HG02642 (cell line): ENCODE measurements around the gene LAPTM4A.

Source experiments
- ATAC-seq: cut with Tn5 transposase; IDR thresholded peaks from one replicate; pipeline ENCODE4 v1.9.1; 2021; ENCODE audit warnings: mild to moderate bottlenecking; ENCODE audit not compliant: unreplicated experiment, poor library complexity

Gene LAPTM4A

DNA sequence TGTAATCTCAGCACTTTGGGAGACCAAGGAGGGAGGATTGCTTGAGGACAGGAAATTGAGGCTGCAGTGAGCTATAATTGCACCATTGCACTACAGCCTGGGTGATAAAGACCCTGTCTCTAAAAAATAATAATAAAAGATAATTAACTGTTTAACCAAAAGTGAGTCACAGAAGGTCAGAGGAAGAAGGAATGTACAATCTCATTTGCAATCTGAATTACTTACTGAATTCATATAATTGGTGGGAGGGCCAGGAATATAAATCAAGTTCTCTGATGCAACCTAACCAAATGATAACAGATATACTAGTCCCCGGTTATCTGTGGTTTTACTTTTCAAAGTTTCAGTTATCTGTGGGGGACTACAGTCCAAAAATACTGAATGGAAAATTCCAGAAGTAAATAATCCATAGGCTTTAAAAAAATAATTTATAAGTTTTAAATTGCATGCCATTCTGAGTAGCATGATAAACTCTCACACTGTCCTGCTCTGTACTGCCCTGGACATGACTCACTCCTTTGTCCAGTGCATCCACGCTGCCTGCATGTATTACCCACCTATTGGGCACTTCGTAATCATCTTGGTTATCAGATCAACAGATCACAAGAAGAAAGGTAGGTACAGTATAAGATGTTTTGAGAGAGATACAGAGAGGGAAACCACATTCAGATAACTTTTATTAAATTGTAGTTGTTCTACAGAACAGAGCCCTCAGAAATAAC lies 26.2 kb downstream of the LAPTM4A start:
- ATAC-seq = no peak

DNA sequence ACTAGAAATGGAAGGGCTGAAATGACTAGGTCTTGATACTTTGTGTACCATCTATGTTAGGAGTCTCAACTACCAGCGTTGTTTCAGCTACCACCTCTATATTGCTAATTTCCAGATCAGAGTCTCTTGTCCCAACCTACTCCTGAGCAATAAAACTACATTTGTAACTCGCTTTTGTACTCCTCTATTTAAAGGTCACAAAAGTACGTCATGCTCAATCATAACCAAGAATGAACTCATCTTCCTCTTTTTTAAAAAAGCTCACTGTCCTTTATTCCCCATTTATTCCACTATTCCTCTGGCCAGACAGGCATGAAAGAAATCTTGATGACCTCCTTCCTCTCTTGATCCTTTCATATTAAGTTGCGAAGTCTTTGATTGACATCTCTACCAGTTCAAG lies 27.7 kb downstream of the LAPTM4A start:
- ATAC-seq = no peak

GRCh38 chr2:20021405-20022009 lies 29.9 kb downstream of the LAPTM4A start:
- ATAC-seq = no peak

GRCh38 chr2:20019747-20020146 lies 31.7 kb downstream of the LAPTM4A start:
- no peak for ATAC-seq

GRCh38 chr2:20018601-20019152 lies 32.8 kb downstream of the LAPTM4A start:
- ATAC-seq = no peak

GRCh38 chr2:20016346-20016745 lies 35.1 kb downstream of the LAPTM4A start:
- no peak for ATAC-seq

DNA sequence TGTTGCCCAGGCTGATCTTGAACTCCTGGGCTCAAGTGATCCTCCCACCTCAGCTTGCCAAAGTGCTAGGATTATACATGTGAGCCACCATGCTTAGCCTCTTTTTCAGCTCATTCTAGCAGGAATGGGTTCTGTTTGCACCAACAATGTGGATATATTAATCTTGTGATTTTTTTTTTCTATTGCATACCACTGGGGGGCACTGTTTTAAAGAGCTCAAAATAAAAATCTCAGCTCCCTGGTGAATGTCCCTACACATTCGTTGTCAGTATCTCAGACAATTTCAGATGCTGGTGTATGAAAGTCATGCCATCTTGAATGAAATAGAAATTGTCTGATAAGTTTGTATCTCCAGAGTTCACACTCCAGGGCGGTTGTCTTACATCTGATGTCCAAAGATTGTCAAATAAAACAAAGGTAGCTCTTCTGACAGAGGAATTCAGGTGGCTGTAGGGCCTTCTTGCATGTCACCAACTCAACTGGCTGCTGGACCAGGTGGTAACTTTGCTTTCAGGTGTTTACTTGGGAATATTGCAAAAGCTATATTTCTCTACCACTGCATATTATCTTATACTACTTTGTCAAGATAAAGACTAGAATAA lies 35.8 kb downstream of the LAPTM4A start:
- no peak for ATAC-seq

DNA sequence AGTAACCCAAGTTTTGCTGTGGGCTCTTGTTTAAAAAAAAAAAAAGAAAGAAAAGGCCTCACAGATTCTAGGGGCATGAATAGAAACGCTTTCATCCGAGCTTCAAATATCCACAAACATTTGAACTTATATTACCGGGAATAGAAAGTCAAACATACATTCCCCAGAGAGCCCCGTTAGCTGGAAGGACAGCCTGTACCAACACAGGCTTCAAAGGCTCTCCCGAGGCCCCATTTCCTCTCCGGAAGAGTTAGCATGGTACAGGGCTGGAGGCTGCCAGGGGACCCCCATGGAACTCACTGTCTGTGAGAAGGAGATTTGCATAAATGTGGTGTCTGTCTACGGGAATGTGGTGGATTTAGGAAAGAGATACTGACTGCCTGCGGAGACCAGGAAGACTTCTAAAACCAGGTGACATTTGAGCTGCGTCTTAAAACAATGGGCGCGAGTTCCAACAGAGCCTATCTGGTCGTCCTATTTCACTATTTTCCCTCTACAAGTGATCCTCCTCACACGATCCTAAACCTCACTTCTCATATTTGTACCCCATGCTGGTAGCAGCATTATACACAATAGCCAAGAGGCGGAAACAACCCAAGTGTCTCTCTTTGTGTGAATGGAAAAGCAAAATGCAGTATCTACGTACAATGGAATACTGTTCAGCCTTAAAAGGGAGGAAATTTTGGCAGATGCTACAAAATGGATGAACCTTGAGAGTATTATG lies 38.1 kb downstream of the LAPTM4A start:
- ATAC-seq = no peak

- no peak for ATAC-seq
Measured at GRCh38 chr2:20012282-20013125, 38.9 kb downstream of the LAPTM4A start, which contains the start of gene MATN3. Gene MATN3 (minus strand): TSS chr2:20012668. CDS start chr2:20012631, 37 bp downstream.

GRCh38 chr2:20012032-20012281 lies 39.5 kb downstream of the LAPTM4A start:
- ATAC-seq = no peak

- ATAC-seq = no peak
Measured at GRCh38 chr2:20011276-20012031, 40.0 kb downstream of the LAPTM4A start.

- ATAC-seq = no peak
Measured at GRCh38 chr2:20008703-20009102, 42.7 kb downstream of the LAPTM4A start.

GRCh38 chr2:20005891-20006470 lies 45.4 kb downstream of the LAPTM4A start:
- ATAC-seq = no peak

DNA sequence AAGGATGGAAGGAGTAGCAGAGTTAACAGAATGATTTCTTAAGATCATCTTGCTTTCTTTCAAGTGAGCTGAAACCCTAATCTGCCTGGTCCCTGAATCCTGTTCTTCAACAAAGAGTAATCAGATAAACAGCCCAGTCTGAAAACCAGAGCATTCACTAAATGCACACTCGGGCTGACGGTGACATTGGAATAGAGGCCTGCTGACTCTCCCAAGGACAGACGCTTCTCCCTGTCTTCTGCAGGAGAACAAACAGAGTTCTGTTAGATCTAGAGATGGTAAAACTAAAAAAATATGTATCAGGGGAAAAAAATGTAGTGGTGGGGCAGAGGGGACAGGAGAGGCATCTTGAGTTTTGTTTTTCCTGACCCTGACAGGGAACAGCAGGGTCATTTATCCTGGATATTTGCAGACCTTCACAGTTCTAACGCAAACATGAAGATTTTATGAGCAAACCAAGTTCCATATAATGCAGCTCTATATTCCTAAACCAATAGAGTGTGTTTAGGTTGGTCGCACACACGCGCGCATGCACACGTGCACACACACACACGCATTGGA lies 46.3 kb downstream of the LAPTM4A start:
- ATAC-seq = no peak

DNA sequence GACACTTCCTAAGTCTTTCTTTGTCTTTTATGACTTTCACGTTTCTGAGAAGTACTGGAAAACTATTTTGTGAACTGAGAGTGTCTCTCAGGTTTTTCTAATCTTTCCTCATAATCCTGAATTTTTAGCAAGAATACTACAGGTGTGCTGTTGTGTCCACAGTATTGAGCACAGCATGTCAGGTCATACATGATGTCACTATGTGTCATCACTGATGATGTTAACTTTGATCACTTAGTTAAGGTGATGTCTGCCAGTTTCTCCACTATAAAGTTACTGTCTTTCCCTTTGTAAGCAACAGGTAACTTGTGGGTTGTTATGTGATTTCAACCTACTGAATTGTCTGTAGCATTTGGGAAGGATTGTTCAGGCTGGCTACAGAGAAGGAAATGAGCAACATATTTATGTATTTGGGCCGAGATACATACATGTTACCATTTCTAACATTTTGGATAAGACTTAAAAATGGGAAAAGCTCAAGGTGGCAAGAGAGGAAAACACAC lies 50.0 kb downstream of the LAPTM4A start:
- ATAC-seq = no peak

DNA sequence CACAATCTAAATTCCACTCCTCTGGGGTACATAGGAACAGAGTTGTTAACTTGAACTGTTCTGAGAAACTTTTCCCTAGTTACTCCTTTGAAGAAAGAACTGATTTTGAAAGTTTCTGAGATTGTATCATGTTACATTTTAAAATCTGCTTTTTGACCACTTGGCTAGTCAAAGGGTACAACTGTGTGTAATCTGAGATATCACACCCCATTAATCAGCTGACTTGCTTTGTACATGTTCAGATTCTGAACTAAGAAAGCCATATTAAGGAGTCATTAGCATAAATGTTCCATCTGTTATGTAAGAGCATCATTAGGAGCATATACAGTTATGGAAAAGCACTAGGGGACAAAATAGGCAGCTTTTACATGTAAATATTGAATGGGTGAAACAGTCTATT lies 57.7 kb downstream of the LAPTM4A start:
- ATAC-seq = no peak

GRCh38 chr2:19991895-19992294 lies 59.5 kb downstream of the LAPTM4A start:
- ATAC-seq = no peak

DNA sequence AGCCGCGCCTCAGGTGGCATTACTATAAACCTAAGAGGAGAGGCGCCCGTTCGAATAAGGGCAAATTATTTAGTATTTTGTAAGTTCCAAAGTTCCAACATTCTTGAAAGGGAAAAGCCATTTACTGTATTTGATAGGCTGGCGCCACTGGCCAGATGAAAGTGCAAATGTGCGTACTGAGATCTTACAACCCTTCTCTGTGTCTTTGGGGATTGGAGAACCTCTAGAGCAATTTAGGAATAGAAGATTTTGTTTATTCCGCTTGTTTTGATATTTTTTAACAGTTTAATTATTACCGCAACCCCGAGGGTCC lies 61.1 kb downstream of the LAPTM4A start:
- no peak for ATAC-seq
